HEK293 (cell line): ENCODE data around the gene HP.

ENCODE experiments used
- KLF1 ChIP-seq: fragments of 450-650 bp; formaldehyde crosslinking; IDR thresholded peaks from 2 replicates; pipeline ENCODE4 v1.5.1; 2016; ENCODE audit warnings: missing biosample characterization, missing genetic modification characterization
- ZNF146 ChIP-seq: fragments of 450-650 bp; formaldehyde crosslinking; IDR thresholded peaks from 2 replicates; pipeline ENCODE4 v1.5.1; 2016; ENCODE audit warnings: missing biosample characterization, missing genetic modification characterization
- ZNF311 ChIP-seq: fragments of 450-650 bp; formaldehyde crosslinking; IDR thresholded peaks from 2 replicates; pipeline ENCODE4 v1.5.1; 2017; ENCODE audit warnings: missing biosample characterization, missing genetic modification characterization, borderline replicate concordance
- ZNF558 ChIP-seq: fragments of 450-650 bp; formaldehyde crosslinking; IDR thresholded peaks from 2 replicates; pipeline ENCODE4 v1.5.1; 2016; ENCODE audit warnings: missing biosample characterization, missing genetic modification characterization
- TF ChIP-seq, protein P1 (sequence below): fragments of 450-650 bp; formaldehyde crosslinking; IDR thresholded peaks from 2 replicates; pipeline ENCODE4 v1.5.1; 2016; ENCODE audit warnings: missing biosample characterization, missing genetic modification characterization

DNA sequence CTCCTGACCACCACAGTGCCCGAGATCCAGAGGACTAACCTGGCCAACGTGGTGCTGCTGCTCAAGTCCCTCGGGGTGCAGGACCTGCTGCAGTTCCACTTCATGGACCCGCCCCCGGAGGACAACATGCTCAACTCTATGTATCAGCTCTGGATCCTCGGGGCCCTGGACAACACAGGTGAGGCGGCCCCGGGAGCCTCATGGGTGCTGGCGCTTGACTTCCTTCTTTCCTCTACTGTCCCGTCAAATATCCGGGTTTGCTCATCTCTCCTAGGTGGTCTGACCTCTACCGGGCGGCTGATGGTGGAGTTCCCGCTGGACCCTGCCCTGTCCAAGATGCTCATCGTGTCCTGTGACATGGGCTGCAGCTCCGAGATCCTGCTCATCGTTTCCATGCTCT, 53.1 kb downstream of the HP start:
- TF ChIP-seq ZNF146 (tag by site-specific recombination) (no peak), ZNF311 (tag by site-specific recombination) (no peak), ZNF558 (tag by site-specific recombination) (no peak), KLF1 (no peak)
- TF ChIP-seq, protein P1, sequence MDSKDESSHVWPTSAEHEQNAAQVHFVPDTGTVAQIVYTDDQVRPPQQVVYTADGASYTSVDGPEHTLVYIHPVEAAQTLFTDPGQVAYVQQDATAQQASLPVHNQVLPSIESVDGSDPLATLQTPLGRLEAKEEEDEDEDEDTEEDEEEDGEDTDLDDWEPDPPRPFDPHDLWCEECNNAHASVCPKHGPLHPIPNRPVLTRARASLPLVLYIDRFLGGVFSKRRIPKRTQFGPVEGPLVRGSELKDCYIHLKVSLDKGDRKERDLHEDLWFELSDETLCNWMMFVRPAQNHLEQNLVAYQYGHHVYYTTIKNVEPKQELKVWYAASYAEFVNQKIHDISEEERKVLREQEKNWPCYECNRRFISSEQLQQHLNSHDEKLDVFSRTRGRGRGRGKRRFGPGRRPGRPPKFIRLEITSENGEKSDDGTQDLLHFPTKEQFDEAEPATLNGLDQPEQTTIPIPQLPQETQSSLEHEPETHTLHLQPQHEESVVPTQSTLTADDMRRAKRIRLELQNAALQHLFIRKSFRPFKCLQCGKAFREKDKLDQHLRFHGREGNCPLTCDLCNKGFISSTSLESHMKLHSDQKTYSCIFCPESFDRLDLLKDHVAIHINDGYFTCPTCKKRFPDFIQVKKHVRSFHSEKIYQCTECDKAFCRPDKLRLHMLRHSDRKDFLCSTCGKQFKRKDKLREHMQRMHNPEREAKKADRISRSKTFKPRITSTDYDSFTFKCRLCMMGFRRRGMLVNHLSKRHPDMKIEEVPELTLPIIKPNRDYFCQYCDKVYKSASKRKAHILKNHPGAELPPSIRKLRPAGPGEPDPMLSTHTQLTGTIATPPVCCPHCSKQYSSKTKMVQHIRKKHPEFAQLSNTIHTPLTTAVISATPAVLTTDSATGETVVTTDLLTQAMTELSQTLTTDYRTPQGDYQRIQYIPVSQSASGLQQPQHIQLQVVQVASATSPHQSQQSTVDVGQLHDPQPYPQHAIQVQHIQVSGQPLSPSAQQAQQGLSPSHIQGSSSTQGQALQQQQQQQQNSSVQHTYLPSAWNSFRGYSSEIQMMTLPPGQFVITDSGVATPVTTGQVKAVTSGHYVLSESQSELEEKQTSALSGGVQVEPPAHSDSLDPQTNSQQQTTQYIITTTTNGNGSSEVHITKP (tag by site-specific recombination): no peak
